Head of caudate nucleus (tissue), 42 donors: ENCODE results near the gene RASAL2.

Source experiments
- DNase-seq, 42 donors: peaks; one replicate each; pipeline versions ENCODE4 v3.0.0 to v3.0.0-alpha.2; 2020 to 2021; ENCODE audit warnings: mixed read lengths in 7 of 42
- intact Hi-C: fragments of 100-400 bp; cut with DNase I; formaldehyde crosslinking; loops from one replicate; pipeline ENCODE4 v1.15.0; 2022

The RASAL2 gene

GRCh38 chr1:178393370-178393769 lies 299.5 kb downstream of the RASAL2 start:
- intact Hi-C loops, result no loop called here
- DNase-seq, result no peak

- intact Hi-C loops, result no loop called here
- DNase-seq, result no peak
Measured at GRCh38 chr1:178396789-178397188, 302.9 kb downstream of the RASAL2 start.

- no peak for DNase-seq
- intact Hi-C loops, result no loop called here
Measured at GRCh38 chr1:178397678-178398077, 303.8 kb downstream of the RASAL2 start.

- DNase-seq, result no peak
- intact Hi-C loops, result no loop called here
Measured at GRCh38 chr1:178399177-178399728, 305.3 kb downstream of the RASAL2 start.

GRCh38 chr1:178405137-178405536 lies 311.2 kb downstream of the RASAL2 start:
- intact Hi-C loops, result no loop called here
- no peak for DNase-seq

- intact Hi-C loops, result no loop called here
- no peak for DNase-seq
Measured at GRCh38 chr1:178407215-178407614, 313.3 kb downstream of the RASAL2 start.

GRCh38 chr1:178407655-178408054 lies 313.8 kb downstream of the RASAL2 start:
- peak in 1 of 42 donors; percentile 5 for DNase-seq
- intact Hi-C loops, result no loop called here

- no peak for DNase-seq
- intact Hi-C loops, result no loop called here
Measured at GRCh38 chr1:178408871-178409270, 315.0 kb downstream of the RASAL2 start.

GRCh38 chr1:178409541-178409940 lies 315.6 kb downstream of the RASAL2 start:
- no peak for DNase-seq
- intact Hi-C loops, result no loop called here

GRCh38 chr1:178411756-178412399 lies 318.0 kb downstream of the RASAL2 start:
- intact Hi-C loops, result no loop called here
- DNase-seq, result no peak

GRCh38 chr1:178412400-178412770 lies 318.5 kb downstream of the RASAL2 start:
- no peak for DNase-seq
- intact Hi-C loops, result no loop called here

- DNase-seq, result no peak
- intact Hi-C loops, result no loop called here
Measured at GRCh38 chr1:178417858-178418257, 324.0 kb downstream of the RASAL2 start.

GRCh38 chr1:178418284-178418955 lies 324.5 kb downstream of the RASAL2 start:
- intact Hi-C loops, result no loop called here
- no peak for DNase-seq

- intact Hi-C loops, result no loop called here
- DNase-seq, result no peak
Measured at GRCh38 chr1:178434360-178434759, 340.5 kb downstream of the RASAL2 start.

- intact Hi-C loops, result no loop called here
- no peak for DNase-seq
Measured at GRCh38 chr1:178434899-178435435, 341.1 kb downstream of the RASAL2 start.

- intact Hi-C loops, result no loop called here
- DNase-seq, result no peak
Measured at GRCh38 chr1:178436899-178437298, 343.0 kb downstream of the RASAL2 start.

- DNase-seq, result no peak
- intact Hi-C loops, result no loop called here
Measured at GRCh38 chr1:178438432-178438831, 344.5 kb downstream of the RASAL2 start.

- intact Hi-C loops, result no loop called here
- DNase-seq, result no peak
Measured at GRCh38 chr1:178442925-178443324, 349.0 kb downstream of the RASAL2 start.

GRCh38 chr1:178450871-178451270 lies 357.0 kb downstream of the RASAL2 start:
- intact Hi-C loops, result no loop called here
- DNase-seq, result no peak

- no peak for DNase-seq
Measured at GRCh38 chr1:178451529-178451928, 357.6 kb downstream of the RASAL2 start.

GRCh38 chr1:178452013-178452412 lies 358.1 kb downstream of the RASAL2 start:
- intact Hi-C loops, result no loop called here

More at GRCh38 chr1:178451529-178451928, 357.6 kb downstream of the RASAL2 start:
- intact Hi-C loops, result no loop called here

More at GRCh38 chr1:178452013-178452412, 358.1 kb downstream of the RASAL2 start:
- no peak for DNase-seq
